Glomerular visceral epithelial cell (primary cell): ENCODE data around the gene HTT-AS.

Experiments
- DNase-seq: peaks from one replicate; pipeline ENCODE4 v3.0.0-alpha.2; 2016; ENCODE audit errors: extremely low spot score

The HTT-AS gene

DNA sequence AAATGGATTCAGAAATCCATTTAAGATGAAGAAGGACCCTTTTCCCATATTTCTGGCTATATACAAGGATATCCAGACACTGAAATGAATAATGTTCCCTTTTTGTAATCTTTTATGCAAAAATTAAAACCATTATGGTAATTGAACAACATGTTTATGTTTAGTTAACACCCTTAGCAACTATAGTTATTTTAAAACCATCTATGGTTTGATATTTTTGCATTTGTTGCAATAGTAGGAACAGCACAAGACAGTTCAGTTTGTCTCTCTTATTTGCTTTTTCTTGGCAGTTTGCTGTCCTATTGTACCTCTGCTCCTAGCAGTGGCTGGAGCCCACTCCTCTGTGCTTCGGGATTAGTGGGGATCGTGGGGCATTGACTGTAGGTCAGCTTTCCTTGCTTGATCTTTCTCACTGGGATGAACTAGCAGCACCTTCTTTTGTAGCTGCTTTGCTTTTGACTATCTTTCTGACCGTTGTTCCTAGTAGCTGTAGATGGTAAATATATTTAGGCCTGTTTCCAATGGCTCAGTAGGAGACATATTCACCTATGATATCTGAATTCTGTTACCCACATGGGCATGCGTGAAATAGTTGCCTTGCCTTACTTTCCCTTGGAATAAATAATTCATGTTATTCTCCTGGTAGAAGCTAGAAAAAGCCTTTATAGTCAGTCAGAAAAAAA, 12.9 kb upstream of the HTT-AS start:
- no peak for DNase-seq

GRCh38 chr4:3085948-3086670, 11.8 kb upstream of the HTT-AS start:
- DNase-seq, result no peak

DNA sequence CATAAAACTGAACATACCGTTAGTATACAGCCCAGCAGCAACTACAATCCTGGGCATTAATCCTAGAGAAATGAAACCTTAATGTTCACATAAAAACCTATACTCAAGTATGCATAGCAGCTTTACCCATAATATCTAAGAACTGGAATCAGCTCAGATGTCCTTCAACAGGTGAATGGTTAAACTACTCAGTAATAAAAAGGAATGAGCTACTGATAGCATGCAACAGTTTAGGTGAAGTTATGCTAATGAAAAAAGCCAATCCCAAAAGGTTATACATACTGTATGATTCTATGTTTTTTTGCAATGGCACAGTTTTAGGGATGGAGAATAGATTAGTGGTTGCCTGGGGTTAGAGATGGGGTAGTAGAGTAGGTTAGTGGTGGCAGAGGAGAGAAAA, 9.4 kb upstream of the HTT-AS start:
- no peak for DNase-seq

- no peak for DNase-seq
Measured at GRCh38 chr4:3082925-3083515, 8.7 kb upstream of the HTT-AS start.

- DNase-seq, result no peak
Measured at GRCh38 chr4:3079694-3080123, 5.4 kb upstream of the HTT-AS start.

DNA sequence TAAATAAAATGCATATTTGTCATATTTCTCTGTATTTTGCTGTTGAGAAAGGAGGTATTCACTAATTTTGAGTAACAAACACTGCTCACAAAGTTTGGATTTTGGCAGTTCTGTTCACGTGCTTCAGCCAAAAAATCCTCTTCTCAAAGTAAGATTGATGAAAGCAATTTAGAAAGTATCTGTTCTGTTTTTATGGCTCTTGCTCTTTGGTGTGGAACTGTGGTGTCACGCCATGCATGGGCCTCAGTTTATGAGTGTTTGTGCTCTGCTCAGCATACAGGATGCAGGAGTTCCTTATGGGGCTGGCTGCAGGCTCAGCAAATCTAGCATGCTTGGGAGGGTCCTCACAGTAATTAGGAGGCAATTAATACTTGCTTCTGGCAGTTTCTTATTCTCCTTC, 3.5 kb upstream of the HTT-AS start:
- DNase-seq, result no peak

DNA sequence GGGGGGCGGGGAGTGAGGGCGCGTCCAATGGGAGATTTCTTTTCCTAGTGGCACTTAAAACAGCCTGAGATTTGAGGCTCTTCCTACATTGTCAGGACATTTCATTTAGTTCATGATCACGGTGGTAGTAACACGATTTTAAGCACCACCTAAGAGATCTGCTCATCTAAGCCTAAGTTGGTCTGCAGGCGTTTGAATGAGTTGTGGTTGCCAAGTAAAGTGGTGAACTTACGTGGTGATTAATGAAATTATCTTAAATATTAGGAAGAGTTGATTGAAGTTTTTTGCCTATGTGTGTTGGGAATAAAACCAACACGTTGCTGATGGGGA, 1.3 kb upstream of the HTT-AS start:
- DNase-seq, result no peak

- DNase-seq, result peak; percentile 84
Measured at GRCh38 chr4:3074846-3075651, 711 bp upstream of the HTT-AS start.

- DNase-seq, result no peak
Measured at GRCh38 chr4:3073158-3074077, 920 bp downstream of the HTT-AS start.

- no peak for DNase-seq
Measured at GRCh38 chr4:3071811-3072210, 2.5 kb downstream of the HTT-AS start.

GRCh38 chr4:3070709-3071500, 3.4 kb downstream of the HTT-AS start:
- DNase-seq, result peak; percentile 53

DNA sequence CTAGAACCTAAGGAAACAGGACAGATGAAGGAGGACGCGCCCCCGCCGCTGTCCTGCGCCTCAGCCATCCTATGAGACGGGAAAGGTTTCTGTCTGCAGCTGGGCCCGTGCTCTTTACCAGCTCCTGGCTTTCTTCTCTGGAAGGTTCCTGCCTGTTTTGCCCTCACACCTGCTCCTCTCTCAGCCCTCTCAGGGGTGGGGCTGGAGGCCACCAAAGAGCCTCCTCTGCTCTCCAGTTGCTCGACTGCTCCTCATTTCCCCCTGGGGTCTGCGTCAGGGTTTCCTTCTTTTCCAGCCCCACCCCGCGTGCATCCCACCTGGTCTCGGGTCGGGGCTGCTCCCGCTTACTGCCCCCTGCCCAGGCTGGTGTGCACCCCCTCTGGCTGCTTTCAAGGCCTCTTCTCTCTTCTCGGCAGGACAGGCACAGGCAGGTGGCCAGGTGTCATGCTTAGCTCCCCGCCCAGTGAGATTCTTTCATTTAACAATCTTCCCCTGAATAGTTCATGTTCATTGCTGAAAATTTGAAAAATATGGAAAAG, 4.6 kb downstream of the HTT-AS start:
- DNase-seq, result no peak

DNA sequence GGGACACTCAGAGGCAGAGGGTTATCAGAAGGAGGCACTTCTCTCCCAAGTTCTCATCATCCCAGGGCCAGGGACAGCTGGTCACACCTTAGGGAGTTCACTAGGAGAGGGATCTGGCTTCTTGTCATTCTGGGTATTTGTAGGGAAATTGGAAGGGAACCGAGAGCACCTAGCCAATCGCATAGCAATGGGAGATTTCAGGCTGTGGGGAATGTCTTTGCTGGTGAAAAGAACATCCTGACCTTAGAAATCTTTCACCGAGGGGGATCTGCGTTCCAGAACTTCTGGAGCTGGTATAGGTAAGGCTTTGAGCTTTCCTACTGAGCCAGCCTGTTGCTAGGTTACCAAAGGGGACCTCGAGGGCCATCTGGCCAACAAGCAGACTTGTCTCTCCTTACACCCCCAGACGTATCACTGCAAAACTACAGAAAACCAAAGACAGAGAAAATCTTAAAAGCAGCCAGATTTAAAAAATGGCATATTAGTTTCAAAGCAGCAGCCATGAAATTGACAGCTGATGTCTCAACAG, 6.8 kb downstream of the HTT-AS start:
- DNase-seq, result no peak

GRCh38 chr4:3066836-3067400, 7.4 kb downstream of the HTT-AS start:
- no peak for DNase-seq

- DNase-seq, result no peak
Measured at GRCh38 chr4:3065551-3065950, 8.8 kb downstream of the HTT-AS start.

DNA sequence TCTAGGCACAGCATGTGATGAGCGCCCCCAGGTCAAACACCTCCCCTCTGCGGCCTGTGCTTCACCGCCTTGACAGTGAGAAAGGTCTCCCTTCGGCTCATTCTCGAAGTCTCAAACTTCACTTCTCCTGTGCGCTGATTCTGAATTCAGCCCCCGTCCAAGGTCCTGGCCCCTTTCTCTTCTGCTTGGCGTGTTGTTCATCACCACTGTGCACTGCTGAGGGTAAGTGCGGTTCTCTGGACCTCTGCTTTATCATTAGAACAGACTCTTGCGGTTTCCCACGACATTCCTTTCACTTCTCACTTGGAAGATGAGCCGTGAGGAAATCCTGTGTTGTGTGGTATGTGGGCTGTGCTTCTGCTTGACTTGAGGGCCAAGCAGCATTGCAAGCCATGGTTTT, 11.9 kb downstream of the HTT-AS start:
- peak; percentile 88 for DNase-seq

GRCh38 chr4:3060946-3061345, 13.4 kb downstream of the HTT-AS start:
- no peak for DNase-seq

GRCh38 chr4:3059943-3060342, 14.4 kb downstream of the HTT-AS start:
- no peak for DNase-seq

- no peak for DNase-seq
Measured at GRCh38 chr4:3054169-3054759, 20.1 kb downstream of the HTT-AS start.
